ENCODE results near the gene FAAP20.

GRCh38 chr1:2221271-2221670 is 26.7 kb upstream of the FAAP20 start:
- TF ChIP-seq CTCF (IDR thresholded peaks at IDR 0.05; ENCODE audit: poor library complexity, severe bottlenecking) (no peak), EZH2 (IDR thresholded peaks at IDR 0.05; ENCODE audit: borderline replicate concordance, insufficient read depth, low read length, poor library complexity, severe bottlenecking) (no peak), RAD21 (conservative IDR thresholded peaks at IDR 0.05) (no peak), POLR2AphosphoS5 (IDR thresholded peaks at IDR 0.05) (no peak), REST (IDR thresholded peaks at IDR 0.05; ENCODE audit: borderline replicate concordance) (no peak), TAF1 (IDR thresholded peaks at IDR 0.05; ENCODE audit: low read depth) (no peak), MXI1 (conservative IDR thresholded peaks at IDR 0.05; ENCODE audit: poor library complexity, severe bottlenecking) (no peak), SMC3 (conservative IDR thresholded peaks at IDR 0.05; ENCODE audit: poor library complexity) (no peak), EP300 (conservative IDR thresholded peaks at IDR 0.05; ENCODE audit: poor library complexity, severe bottlenecking) (no peak)
